MM.1S (cell line): ENCODE measurements around the gene CMIP.

ENCODE experiments used
- DNase-seq: peaks from one replicate; pipeline ENCODE4 v3.0.0-alpha.2; 2015
- H2AFZ ChIP-seq: fragments of 300-600 bp; sonication (generic); 2 replicates; pipeline ENCODE4 v1.6.0; 2016; ENCODE audit warnings: antibody characterized with exemption, low read length
- H3F3A ChIP-seq: fragments of 300-600 bp; sonication (generic); 2 replicates; pipeline ENCODE4 v1.6.1; 2016; ENCODE audit warnings: mild to moderate bottlenecking, antibody characterized with exemption, low read length, moderate library complexity, mixed read lengths; ENCODE audit not compliant: insufficient read depth
- H3K27ac ChIP-seq: fragments of 300-600 bp; sonication (generic); 2 replicates; pipeline ENCODE4 v1.5.1; 2016; ENCODE audit warnings: mild to moderate bottlenecking, low read length
- H3K27me3 ChIP-seq: fragments of 300-600 bp; sonication (generic); replicated peaks from 2 replicates; pipeline ENCODE4 v1.6.0; 2016; ENCODE audit warnings: low read length; ENCODE audit not compliant: insufficient read depth
- H3K36me3 ChIP-seq: fragments of 300-600 bp; sonication (generic); replicated peaks from 2 replicates; pipeline ENCODE4 v1.6.1; 2016; ENCODE audit warnings: mild to moderate bottlenecking, low read length, mixed read lengths; ENCODE audit not compliant: insufficient read depth
- H3K4me1 ChIP-seq: fragments of 300-600 bp; sonication (generic); 2 replicates; pipeline ENCODE4 v1.6.1; 2016; ENCODE audit warnings: low read length, mixed read lengths
- H3K4me2 ChIP-seq: fragments of 300-600 bp; sonication (generic); 2 replicates; pipeline ENCODE4 v1.6.0; 2016; ENCODE audit warnings: low read depth, low read length
- H3K4me3 ChIP-seq: fragments of 300-600 bp; sonication (generic); 2 replicates; pipeline ENCODE4 v1.5.1; 2016; ENCODE audit warnings: low read length, mixed read lengths
- H3K79me2 ChIP-seq: fragments of 300-600 bp; sonication (generic); 2 replicates; pipeline ENCODE4 v1.6.1; 2016; ENCODE audit warnings: mixed run types, low read length, mixed read lengths
- H3K9ac ChIP-seq: fragments of 300-600 bp; sonication (generic); 2 replicates; pipeline ENCODE4 v1.6.1; 2016; ENCODE audit warnings: low read length, mixed read lengths
- H3K9me2 ChIP-seq: fragments of 300-600 bp; sonication (generic); replicated peaks from 2 replicates; pipeline ENCODE4 v1.6.1; 2016; ENCODE audit warnings: mild to moderate bottlenecking, low read length, mixed read lengths; ENCODE audit not compliant: insufficient read depth
- H3K9me3 ChIP-seq: fragments of 300-600 bp; sonication (generic); replicated peaks from 2 replicates; pipeline ENCODE4 v1.6.1; 2016; ENCODE audit warnings: mild to moderate bottlenecking, low read length, mixed read lengths; ENCODE audit not compliant: insufficient read depth
- H4K20me1 ChIP-seq: fragments of 300-600 bp; sonication (generic); 2 replicates; pipeline ENCODE4 v1.6.1; 2016; ENCODE audit warnings: mild to moderate bottlenecking, low read length, moderate library complexity, mixed read lengths; ENCODE audit not compliant: insufficient read depth
- EZH2 ChIP-seq: fragments of 300-600 bp; sonication (generic); optimal IDR thresholded peaks from 2 replicates; pipeline ENCODE3; 2017; ENCODE audit warnings: low read depth, mild to moderate bottlenecking, antibody characterized with exemption, low read length, mixed read lengths
- EZH2phosphoT487 ChIP-seq: fragments of 300-600 bp; sonication (generic); IDR thresholded peaks from 2 replicates; pipeline ENCODE4 v1.6.1; 2018; ENCODE audit warnings: antibody characterized with exemption, low read length
- TF ChIP-seq, protein P1 (sequence below): fragments of 300-600 bp; sonication (generic); IDR thresholded peaks from 2 replicates; pipeline ENCODE4 v1.5.1; 2016; ENCODE audit warnings: antibody characterized with exemption, low read length, mixed read lengths

CMIP gene

DNA sequence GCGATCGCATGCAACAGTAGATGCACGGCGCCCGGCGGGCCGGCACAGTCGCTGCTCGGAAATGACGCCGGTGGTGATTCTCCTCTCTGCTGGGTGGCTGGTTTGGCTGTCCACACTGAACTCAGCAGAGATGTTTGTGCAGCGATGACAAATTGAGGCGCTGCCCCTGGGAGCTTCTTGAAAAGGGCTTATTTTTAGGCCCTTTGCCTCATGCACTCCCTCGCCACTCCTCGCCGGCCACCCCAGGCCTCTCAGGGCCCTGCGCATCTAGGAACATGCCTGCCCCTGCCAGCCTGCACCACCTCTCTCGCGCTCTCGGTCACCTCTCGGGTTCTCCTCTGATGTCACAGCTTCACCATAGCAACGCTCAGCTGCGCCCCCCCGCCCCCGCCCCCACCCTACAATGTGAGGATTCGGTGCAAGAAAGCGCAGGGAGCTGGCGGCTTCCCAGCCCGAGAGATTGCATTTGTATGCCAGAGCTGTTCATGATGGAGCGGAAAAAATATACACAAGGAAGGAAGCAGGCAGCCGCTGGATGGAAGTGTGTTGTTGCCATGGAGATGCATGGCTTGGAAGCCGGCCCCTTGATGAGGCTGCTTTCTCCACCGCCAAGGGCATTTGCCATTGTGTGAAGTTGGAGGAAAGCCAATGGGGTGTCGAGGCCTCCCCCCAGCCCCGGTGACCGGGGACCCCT lies 253.2 kb downstream of the CMIP start:
- H3K27me3 ChIP-seq = no peaks in the 10 kb centered on the region
- H3K9me2 ChIP-seq = no peaks in the 10 kb centered on the region
- H4K20me1 ChIP-seq = no peaks in the 10 kb centered on the region
- no peaks in the 10 kb centered on the region for H3F3A ChIP-seq
- H3K9me3 ChIP-seq = no peaks in the 10 kb centered on the region
- H3K79me2 ChIP-seq = no peaks in the 10 kb centered on the region
- no peak overlapping the region for H3K9ac ChIP-seq
- no peak overlapping the region for H3K4me3 ChIP-seq
- no peaks in the 10 kb centered on the region for H3K36me3 ChIP-seq
- DNase-seq = no peak
- H3K27ac ChIP-seq = no peak overlapping the region
- TF ChIP-seq EZH2 = no peak
- no peak for TF ChIP-seq EZH2phosphoT487
- TF ChIP-seq, protein P1, sequence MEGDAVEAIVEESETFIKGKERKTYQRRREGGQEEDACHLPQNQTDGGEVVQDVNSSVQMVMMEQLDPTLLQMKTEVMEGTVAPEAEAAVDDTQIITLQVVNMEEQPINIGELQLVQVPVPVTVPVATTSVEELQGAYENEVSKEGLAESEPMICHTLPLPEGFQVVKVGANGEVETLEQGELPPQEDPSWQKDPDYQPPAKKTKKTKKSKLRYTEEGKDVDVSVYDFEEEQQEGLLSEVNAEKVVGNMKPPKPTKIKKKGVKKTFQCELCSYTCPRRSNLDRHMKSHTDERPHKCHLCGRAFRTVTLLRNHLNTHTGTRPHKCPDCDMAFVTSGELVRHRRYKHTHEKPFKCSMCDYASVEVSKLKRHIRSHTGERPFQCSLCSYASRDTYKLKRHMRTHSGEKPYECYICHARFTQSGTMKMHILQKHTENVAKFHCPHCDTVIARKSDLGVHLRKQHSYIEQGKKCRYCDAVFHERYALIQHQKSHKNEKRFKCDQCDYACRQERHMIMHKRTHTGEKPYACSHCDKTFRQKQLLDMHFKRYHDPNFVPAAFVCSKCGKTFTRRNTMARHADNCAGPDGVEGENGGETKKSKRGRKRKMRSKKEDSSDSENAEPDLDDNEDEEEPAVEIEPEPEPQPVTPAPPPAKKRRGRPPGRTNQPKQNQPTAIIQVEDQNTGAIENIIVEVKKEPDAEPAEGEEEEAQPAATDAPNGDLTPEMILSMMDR = no peak
- H3K4me1 ChIP-seq = no peaks in the 10 kb centered on the region
- no peak overlapping the region for H2AFZ ChIP-seq
- H3K4me2 ChIP-seq = no peak overlapping the region

DNA sequence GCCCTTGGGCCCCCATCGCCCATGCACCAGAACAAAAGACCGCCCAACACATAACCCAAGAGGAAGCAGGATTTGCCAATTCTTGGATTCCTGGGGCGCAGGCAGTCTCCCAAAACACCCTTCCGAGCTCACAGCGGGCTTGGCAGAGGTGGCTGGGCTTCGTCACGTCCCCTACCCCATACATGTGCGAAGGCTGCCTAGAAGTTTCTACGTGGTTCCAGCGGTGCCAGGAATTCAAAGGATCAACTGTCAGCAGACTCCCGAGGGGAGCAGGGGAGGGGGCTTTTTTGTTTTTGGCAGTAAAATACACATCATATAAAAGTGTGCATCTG lies 253.7 kb downstream of the CMIP start:
- Histone ChIP-seq H3K9me2 (no peaks in the 10 kb centered on the region), H3K9ac (no peak overlapping the region), H2AFZ (no peak overlapping the region), H3K27ac (no peak overlapping the region), H3K4me2 (no peak overlapping the region), H3F3A (no peaks in the 10 kb centered on the region), H3K9me3 (no peaks in the 10 kb centered on the region), H3K27me3 (no peaks in the 10 kb centered on the region), H3K79me2 (no peaks in the 10 kb centered on the region), H3K4me3 (no peak overlapping the region), H3K36me3 (no peaks in the 10 kb centered on the region), H3K4me1 (no peaks in the 10 kb centered on the region), H4K20me1 (no peaks in the 10 kb centered on the region)
- TF ChIP-seq EZH2phosphoT487 (no peak), EZH2 (no peak)
- TF ChIP-seq, protein P1 = no peak
- DNase-seq = no peak

DNA sequence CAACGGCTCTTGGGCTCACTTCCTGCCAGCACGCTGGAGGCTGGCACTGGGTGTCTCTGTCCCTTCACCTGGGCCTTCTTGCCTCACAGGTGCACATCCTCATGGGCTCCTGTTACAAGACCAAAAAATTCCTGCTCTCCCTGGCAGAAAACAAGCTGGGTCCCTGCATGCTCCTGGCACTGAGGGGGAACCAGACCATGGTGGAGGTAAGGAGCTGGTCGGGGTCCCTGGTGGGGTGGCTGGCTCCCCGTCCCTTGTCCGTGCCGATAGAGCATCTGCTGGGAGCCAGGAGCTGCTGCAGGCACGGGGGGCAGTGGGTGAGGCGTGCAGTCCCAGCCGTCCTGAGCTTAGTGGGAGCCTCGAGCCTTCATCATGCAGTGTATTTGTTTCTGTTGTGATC lies 255.0 kb downstream of the CMIP start:
- Histone ChIP-seq H3K4me2 (no peak overlapping the region), H3K9me2 (no peaks in the 10 kb centered on the region), H3K27ac (no peak overlapping the region), H3K9ac (no peak overlapping the region), H3K36me3 (no peaks in the 10 kb centered on the region), H3K27me3 (no peaks in the 10 kb centered on the region), H3K9me3 (no peaks in the 10 kb centered on the region), H4K20me1 (no peaks in the 10 kb centered on the region), H2AFZ (no peak overlapping the region), H3K79me2 (no peaks in the 10 kb centered on the region), H3K4me3 (no peak overlapping the region), H3K4me1 (no peaks in the 10 kb centered on the region), H3F3A (no peaks in the 10 kb centered on the region)
- TF ChIP-seq, protein P1 = no peak
- TF ChIP-seq EZH2phosphoT487 = no peak
- no peak for TF ChIP-seq EZH2
- no peak for DNase-seq
